WTC11 (cell line): Measurements from ENCODE around the gene TOR1AIP2. TPM values are rescaled to one million over a fixed set of nuclear protein-coding genes. Genes with fewer than 3 reads are reported as not detected.

Experiments used
- ATAC-seq: fragments of 200-7000 bp; cut with Tn5 transposase; 2 replicates; pipeline ENCODE4 v1.10.0; 2021; ENCODE audit warnings: mild to moderate bottlenecking, moderate library complexity
- CTCF ChIA-PET: fragments of 300-600 bp; sonication (Branson Sonifier 250); formaldehyde crosslinking; loops from one replicate; lab custom pipeline; 2021; ENCODE audit warnings: antibody characterized with exemption; lab: Charles Lee
- POLR2A ChIA-PET: fragments of 350-600 bp; sonication (Branson Sonifier 250); formaldehyde crosslinking; loops from one replicate; lab custom pipeline; 2021; ENCODE audit warnings: antibody characterized with exemption; lab: Charles Lee
- DNase-seq: peaks from one replicate; pipeline ENCODE4 v3.0.0; 2021; ENCODE audit warnings: low spot score
- H3K27ac Mint-ChIP-seq: 2 replicates; pipeline ENCODE4 v1.8.0; 2021; ENCODE audit warnings: mixed read lengths
- H3K27me3 Mint-ChIP-seq: 2 replicates; pipeline ENCODE4 v1.8.0; 2021; ENCODE audit warnings: low read depth, mild to moderate bottlenecking, moderate library complexity, mixed read lengths
- H3K36me3 Mint-ChIP-seq: 2 replicates; pipeline ENCODE4 v1.8.0; 2021; ENCODE audit warnings: mixed read lengths
- H3K4me1 Mint-ChIP-seq: 2 replicates; pipeline ENCODE4 v1.8.0; 2022; ENCODE audit warnings: mixed read lengths
- H3K4me3 Mint-ChIP-seq: 2 replicates; pipeline ENCODE4 v1.8.0; 2021; ENCODE audit warnings: mild to moderate bottlenecking, moderate library complexity, mixed read lengths
- H3K9me3 Mint-ChIP-seq: 2 replicates; pipeline ENCODE4 v1.8.0; 2021; ENCODE audit warnings: mixed read lengths
- ATF1 ChIP-seq: sonication (generic); formaldehyde crosslinking; IDR thresholded peaks from 2 replicates; pipeline ENCODE4 v1.8.1; 2023; ENCODE audit warnings: mild to moderate bottlenecking, moderate library complexity, missing genetic modification reagents
- ATF6 ChIP-seq: sonication (generic); formaldehyde crosslinking; IDR thresholded peaks from 2 replicates; pipeline ENCODE4 v1.8.1; 2023; ENCODE audit warnings: mild to moderate bottlenecking, missing genetic modification reagents
- FOXP1 ChIP-seq: sonication (generic); formaldehyde crosslinking; IDR thresholded peaks from 2 replicates; pipeline ENCODE4 v1.8.0; 2022; ENCODE audit warnings: missing genetic modification reagents, mild to moderate bottlenecking, moderate library complexity, borderline replicate concordance
- GABPB1 ChIP-seq: sonication (generic); formaldehyde crosslinking; IDR thresholded peaks from 2 replicates; pipeline ENCODE4 v1.8.1; 2023; ENCODE audit warnings: mild to moderate bottlenecking, missing genetic modification reagents
- HMGA2 ChIP-seq: fragments of 250-450 bp; sonication (Bioruptor Pico); IDR thresholded peaks from 2 replicates; pipeline ENCODE4 v1.4.0; 2021; ENCODE audit warnings: mild to moderate bottlenecking, moderate library complexity
- IRF1 ChIP-seq: sonication (generic); formaldehyde crosslinking; IDR thresholded peaks from 2 replicates; pipeline ENCODE4 v1.8.0; 2023; ENCODE audit warnings: missing genetic modification reagents
- SMAD3 ChIP-seq: sonication (generic); formaldehyde crosslinking; IDR thresholded peaks from 2 replicates; pipeline ENCODE4 v1.8.0; 2022; ENCODE audit warnings: missing genetic modification reagents, mild to moderate bottlenecking, borderline replicate concordance
- SOX15 ChIP-seq: fragments of 250-450 bp; sonication (Bioruptor Pico); IDR thresholded peaks from 2 replicates; pipeline ENCODE4 v1.9.0; 2021; ENCODE audit warnings: mild to moderate bottlenecking
- SP1 ChIP-seq: sonication (generic); formaldehyde crosslinking; conservative IDR thresholded peaks from 2 replicates; pipeline ENCODE4 v1.8.1; 2022; ENCODE audit warnings: missing genetic modification reagents
- USF1 ChIP-seq: sonication (generic); formaldehyde crosslinking; IDR thresholded peaks from 2 replicates; pipeline ENCODE4 v1.8.0; 2022; ENCODE audit warnings: mild to moderate bottlenecking, missing genetic modification reagents
- ZBTB21 ChIP-seq: sonication (generic); formaldehyde crosslinking; IDR thresholded peaks from 2 replicates; pipeline ENCODE4 v1.8.1; 2023; ENCODE audit warnings: mild to moderate bottlenecking, missing genetic modification reagents, borderline replicate concordance
- ZNF396 ChIP-seq: fragments of 250-450 bp; sonication (Bioruptor Pico); IDR thresholded peaks from 2 replicates; pipeline ENCODE4 v1.8.0; 2021; ENCODE audit warnings: mild to moderate bottlenecking, moderate library complexity, borderline replicate concordance
- ZNF423 ChIP-seq: fragments of 250-450 bp; sonication (Bioruptor Pico); IDR thresholded peaks from 2 replicates; pipeline ENCODE4 v2.1.2; 2022; ENCODE audit warnings: mild to moderate bottlenecking, moderate library complexity
- total RNA-seq: library from RNA; stranded (reverse); gene quantifications from 3 replicates; pipeline ENCODE4 v1.2.3, GENCODE V29; 2021
- TF ChIP-seq, protein P1 (sequence below): sonication (generic); formaldehyde crosslinking; IDR thresholded peaks from 2 replicates; pipeline ENCODE4 v1.8.1; 2023; ENCODE audit warnings: mild to moderate bottlenecking, missing genetic modification reagents, moderate library complexity
- TF ChIP-seq, protein P2 (sequence below): fragments of 250-450 bp; sonication (Bioruptor Pico); IDR thresholded peaks from 2 replicates; pipeline ENCODE4 v1.9.0; 2021; ENCODE audit warnings: mild to moderate bottlenecking
- TF ChIP-seq, protein P3 (sequence below): sonication (generic); formaldehyde crosslinking; IDR thresholded peaks from 2 replicates; pipeline ENCODE4 v1.8.1; 2023; ENCODE audit warnings: mild to moderate bottlenecking, missing genetic modification reagents
- TF ChIP-seq, protein P4 (sequence below): sonication (generic); formaldehyde crosslinking; IDR thresholded peaks from 2 replicates; pipeline ENCODE4 v1.8.1; 2023; ENCODE audit warnings: mild to moderate bottlenecking, missing genetic modification reagents, moderate library complexity

The TOR1AIP2 gene
- total RNA-seq, 1 experiment from 2014 or later = 57.2 TPM

DNA sequence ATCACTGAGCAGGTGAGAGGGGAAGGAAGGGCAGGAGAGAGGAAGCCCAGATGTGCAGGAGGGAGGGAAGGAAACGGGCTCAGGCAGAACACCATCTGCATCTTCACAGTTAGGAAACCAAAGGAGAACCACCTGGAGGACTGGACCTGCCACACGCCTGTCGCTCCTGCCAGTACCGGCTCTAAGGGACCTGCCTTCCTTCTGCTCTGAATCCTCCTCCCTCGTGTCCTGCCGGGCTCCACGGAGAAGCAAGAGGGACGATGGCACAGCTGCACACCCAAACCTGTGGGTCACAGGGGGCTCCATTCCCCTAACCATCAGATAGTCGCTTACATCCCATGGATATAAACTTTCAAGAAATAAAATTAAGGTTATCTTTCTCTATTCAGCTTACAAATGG, 56.1 kb downstream of the TOR1AIP2 start:
- Mint-ChIP-seq H3K36me3 (no peaks in the 10 kb centered on the region), H3K4me3 (no peak overlapping the region), H3K4me1 (peaks cover 18% of the 10 kb centered on the region), H3K27ac (no peak overlapping the region), H3K27me3 (peaks cover 9% of the 10 kb centered on the region), H3K9me3 (no peaks in the 10 kb centered on the region)
- TF ChIP-seq ZNF396 (CRISPR knock-in tag) = no peak
- no peak for TF ChIP-seq GABPB1 (CRISPR knock-in tag)
- TF ChIP-seq, protein P1, sequence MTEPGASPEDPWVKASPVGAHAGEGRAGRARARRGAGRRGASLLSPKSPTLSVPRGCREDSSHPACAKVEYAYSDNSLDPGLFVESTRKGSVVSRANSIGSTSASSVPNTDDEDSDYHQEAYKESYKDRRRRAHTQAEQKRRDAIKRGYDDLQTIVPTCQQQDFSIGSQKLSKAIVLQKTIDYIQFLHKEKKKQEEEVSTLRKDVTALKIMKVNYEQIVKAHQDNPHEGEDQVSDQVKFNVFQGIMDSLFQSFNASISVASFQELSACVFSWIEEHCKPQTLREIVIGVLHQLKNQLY (CRISPR knock-in tag) = no peak
- no peak for TF ChIP-seq HMGA2 (CRISPR knock-in tag)
- TF ChIP-seq FOXP1 (CRISPR knock-in tag) = no peak
- TF ChIP-seq SMAD3 (CRISPR knock-in tag) = no peak
- no peak for TF ChIP-seq SP1
- TF ChIP-seq, protein P2, sequence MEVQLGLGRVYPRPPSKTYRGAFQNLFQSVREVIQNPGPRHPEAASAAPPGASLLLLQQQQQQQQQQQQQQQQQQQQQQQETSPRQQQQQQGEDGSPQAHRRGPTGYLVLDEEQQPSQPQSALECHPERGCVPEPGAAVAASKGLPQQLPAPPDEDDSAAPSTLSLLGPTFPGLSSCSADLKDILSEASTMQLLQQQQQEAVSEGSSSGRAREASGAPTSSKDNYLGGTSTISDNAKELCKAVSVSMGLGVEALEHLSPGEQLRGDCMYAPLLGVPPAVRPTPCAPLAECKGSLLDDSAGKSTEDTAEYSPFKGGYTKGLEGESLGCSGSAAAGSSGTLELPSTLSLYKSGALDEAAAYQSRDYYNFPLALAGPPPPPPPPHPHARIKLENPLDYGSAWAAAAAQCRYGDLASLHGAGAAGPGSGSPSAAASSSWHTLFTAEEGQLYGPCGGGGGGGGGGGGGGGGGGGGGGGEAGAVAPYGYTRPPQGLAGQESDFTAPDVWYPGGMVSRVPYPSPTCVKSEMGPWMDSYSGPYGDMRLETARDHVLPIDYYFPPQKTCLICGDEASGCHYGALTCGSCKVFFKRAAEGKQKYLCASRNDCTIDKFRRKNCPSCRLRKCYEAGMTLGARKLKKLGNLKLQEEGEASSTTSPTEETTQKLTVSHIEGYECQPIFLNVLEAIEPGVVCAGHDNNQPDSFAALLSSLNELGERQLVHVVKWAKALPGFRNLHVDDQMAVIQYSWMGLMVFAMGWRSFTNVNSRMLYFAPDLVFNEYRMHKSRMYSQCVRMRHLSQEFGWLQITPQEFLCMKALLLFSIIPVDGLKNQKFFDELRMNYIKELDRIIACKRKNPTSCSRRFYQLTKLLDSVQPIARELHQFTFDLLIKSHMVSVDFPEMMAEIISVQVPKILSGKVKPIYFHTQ (CRISPR knock-in tag) = no peak
- TF ChIP-seq, protein P3, sequence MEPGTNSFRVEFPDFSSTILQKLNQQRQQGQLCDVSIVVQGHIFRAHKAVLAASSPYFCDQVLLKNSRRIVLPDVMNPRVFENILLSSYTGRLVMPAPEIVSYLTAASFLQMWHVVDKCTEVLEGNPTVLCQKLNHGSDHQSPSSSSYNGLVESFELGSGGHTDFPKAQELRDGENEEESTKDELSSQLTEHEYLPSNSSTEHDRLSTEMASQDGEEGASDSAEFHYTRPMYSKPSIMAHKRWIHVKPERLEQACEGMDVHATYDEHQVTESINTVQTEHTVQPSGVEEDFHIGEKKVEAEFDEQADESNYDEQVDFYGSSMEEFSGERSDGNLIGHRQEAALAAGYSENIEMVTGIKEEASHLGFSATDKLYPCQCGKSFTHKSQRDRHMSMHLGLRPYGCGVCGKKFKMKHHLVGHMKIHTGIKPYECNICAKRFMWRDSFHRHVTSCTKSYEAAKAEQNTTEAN (CRISPR knock-in tag) = no peak
- TF ChIP-seq, protein P4, sequence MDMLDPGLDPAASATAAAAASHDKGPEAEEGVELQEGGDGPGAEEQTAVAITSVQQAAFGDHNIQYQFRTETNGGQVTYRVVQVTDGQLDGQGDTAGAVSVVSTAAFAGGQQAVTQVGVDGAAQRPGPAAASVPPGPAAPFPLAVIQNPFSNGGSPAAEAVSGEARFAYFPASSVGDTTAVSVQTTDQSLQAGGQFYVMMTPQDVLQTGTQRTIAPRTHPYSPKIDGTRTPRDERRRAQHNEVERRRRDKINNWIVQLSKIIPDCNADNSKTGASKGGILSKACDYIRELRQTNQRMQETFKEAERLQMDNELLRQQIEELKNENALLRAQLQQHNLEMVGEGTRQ (CRISPR knock-in tag) = no peak
- no peak for TF ChIP-seq IRF1 (CRISPR knock-in tag)
- POLR2A ChIA-PET = no interaction called here
- ATAC-seq (no peak), DNase-seq (no peak)
- CTCF ChIA-PET = interaction anchor here (1.6 to 2.5 kb wide), 2 partner anchors 12 to 115 kb away, joined by 5 to 19 read pairs; no protein-coding TSS in a partner anchor

DNA sequence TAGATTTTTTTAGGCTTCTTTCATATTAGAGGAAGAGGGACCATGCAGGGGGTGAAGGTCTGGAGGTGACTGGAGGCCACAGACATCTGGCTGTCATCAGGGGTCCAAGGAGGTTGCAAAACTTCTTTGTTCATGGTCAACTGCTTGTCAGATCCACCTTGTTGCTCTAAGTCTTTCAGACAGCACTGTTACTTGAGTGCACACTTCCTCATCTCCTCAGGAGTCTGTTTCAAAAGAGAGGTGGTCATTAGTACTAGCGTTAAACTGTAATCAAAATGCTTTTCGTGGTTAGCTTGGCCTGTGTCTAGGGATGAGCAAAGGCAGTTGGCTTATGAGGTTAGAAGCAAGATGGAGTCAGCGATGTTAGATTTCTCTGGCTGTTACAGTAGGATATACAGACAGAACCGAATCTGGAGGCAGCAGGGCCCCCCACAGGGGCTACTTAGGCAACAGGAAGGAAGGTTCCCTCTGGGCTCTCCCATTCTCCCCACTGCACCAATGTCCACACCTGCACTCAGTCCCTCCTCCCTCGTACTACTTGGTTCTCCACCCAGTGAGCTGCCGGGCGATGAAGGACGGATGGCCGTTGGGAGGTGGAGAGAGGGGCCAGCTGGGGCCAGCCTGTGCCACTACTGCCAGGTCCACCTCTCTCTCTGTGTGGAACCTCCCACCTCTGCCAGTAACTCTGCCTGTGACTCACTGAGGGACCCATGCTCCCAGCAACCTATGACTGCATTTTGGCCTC, 57.2 kb downstream of the TOR1AIP2 start:
- no peak for TF ChIP-seq SMAD3 (CRISPR knock-in tag)
- TF ChIP-seq, all 79 proteins: peak for 0
- POLR2A ChIA-PET = no interaction called here
- Mint-ChIP-seq H3K27me3 (peaks cover 18% of the 10 kb centered on the region), H3K9me3 (no peaks in the 10 kb centered on the region), H3K4me1 (peaks cover 21% of the 10 kb centered on the region), H3K27ac (no peak overlapping the region), H3K36me3 (no peaks in the 10 kb centered on the region), H3K4me3 (no peak overlapping the region)
- no peak for ATAC-seq
- CTCF ChIA-PET = interaction anchor here (1.1 to 3.6 kb wide), 2 partner anchors 11 to 348 kb away, joined by 3 to 33 read pairs; no protein-coding TSS in a partner anchor
- no peak for DNase-seq

- Mint-ChIP-seq H3K27me3 (peaks cover 30% of the 10 kb centered on the region), H3K9me3 (no peaks in the 10 kb centered on the region), H3K4me3 (no peak overlapping the region), H3K27ac (no peak overlapping the region), H3K4me1 (peaks cover 20% of the 10 kb centered on the region), H3K36me3 (no peaks in the 10 kb centered on the region)
- TF ChIP-seq USF1 (no peak), ATF1 (CRISPR knock-in tag) (no peak), ATF6 (CRISPR knock-in tag) (no peak), HMGA2 (CRISPR knock-in tag) (no peak), ZBTB21 (CRISPR knock-in tag) (no peak), FOXP1 (CRISPR knock-in tag) (no peak), SOX15 (CRISPR knock-in tag) (no peak), ZNF423 (CRISPR knock-in tag) (no peak)
- ATAC-seq (no peak), DNase-seq (no peak)
- ChIA-PET CTCF (interaction anchor here (1.0 to 14.7 kb wide), 3 partner anchors 9 to 362 kb away, joined by 4 to 914 read pairs (median 33); no protein-coding TSS in a partner anchor), POLR2A (no interaction called here)
Observed at GRCh38 chr1:179818743-179819173, 58.8 kb downstream of the TOR1AIP2 start.
